Stomach smooth muscle (tissue), 2 donors: Measurements from ENCODE around the gene CPTP.

Experiments used
- H3K27ac ChIP-seq: one replicate; pipeline ENCODE4 v1.7.0; 2013; ENCODE audit warnings: mild to moderate bottlenecking, low read length, inconsistent platforms
- H3K27me3 ChIP-seq, 2 donors: one replicate each; pipeline ENCODE4 v1.7.0; 2013; ENCODE audit warnings: low read length in 2 of 2; ENCODE audit not compliant: insufficient read depth in 2 of 2, control insufficient read depth in 1 of 2
- H3K36me3 ChIP-seq, 2 donors: one replicate each; pipeline ENCODE4 v1.7.0; 2013; ENCODE audit warnings: low read length in 2 of 2; ENCODE audit not compliant: control insufficient read depth in 2 of 2, insufficient read depth in 2 of 2
- H3K4me1 ChIP-seq: one replicate; pipeline ENCODE4 v1.7.0; 2013; ENCODE audit warnings: low read length; ENCODE audit not compliant: control insufficient read depth, insufficient read depth
- H3K4me3 ChIP-seq, 2 donors: one replicate each; pipeline ENCODE4 v1.7.0; 2013; ENCODE audit warnings: low read length in 2 of 2
- H3K9ac ChIP-seq, 2 donors: one replicate each; pipeline ENCODE4 v1.7.0; 2013; ENCODE audit warnings: low read length in 2 of 2, mild to moderate bottlenecking in 1 of 2
- H3K9me3 ChIP-seq, 2 donors: one replicate each; pipeline ENCODE4 v1.7.0; 2013; ENCODE audit warnings: low read length in 2 of 2; ENCODE audit not compliant: control insufficient read depth in 2 of 2
- donor health status: healthy.
- donor health status: Pancreatic carcinoma.

CPTP gene

GRCh38 chr1:1373815-1374588 is 49.4 kb downstream of the CPTP start:
- Histone ChIP-seq H3K9ac (peak overlapping the region; percentile 89 to 96), H3K27ac (peak overlapping the region; percentile 92), H3K36me3 (peaks cover 3 to 7% of the 10 kb centered on the region in 2 donors), H3K4me1 (peaks cover 30% of the 10 kb centered on the region), H3K27me3 (no peaks in the 10 kb centered on the region), H3K9me3 (no peaks in the 10 kb centered on the region), H3K4me3 (peak overlapping the region; percentile 85 to 86)

GRCh38 chr1:1374589-1374928 is 50.0 kb downstream of the CPTP start:
- peak overlapping the region; percentile 89 to 96 for H3K9ac ChIP-seq
- no peaks in the 10 kb centered on the region for H3K27me3 ChIP-seq
- H3K9me3 ChIP-seq: no peaks in the 10 kb centered on the region
- peak overlapping the region; percentile 85 to 86 for H3K4me3 ChIP-seq
- peaks cover 3 to 7% of the 10 kb centered on the region in 2 donors for H3K36me3 ChIP-seq
- peak overlapping the region; percentile 92 for H3K27ac ChIP-seq
- H3K4me1 ChIP-seq: peaks cover 30% of the 10 kb centered on the region

DNA sequence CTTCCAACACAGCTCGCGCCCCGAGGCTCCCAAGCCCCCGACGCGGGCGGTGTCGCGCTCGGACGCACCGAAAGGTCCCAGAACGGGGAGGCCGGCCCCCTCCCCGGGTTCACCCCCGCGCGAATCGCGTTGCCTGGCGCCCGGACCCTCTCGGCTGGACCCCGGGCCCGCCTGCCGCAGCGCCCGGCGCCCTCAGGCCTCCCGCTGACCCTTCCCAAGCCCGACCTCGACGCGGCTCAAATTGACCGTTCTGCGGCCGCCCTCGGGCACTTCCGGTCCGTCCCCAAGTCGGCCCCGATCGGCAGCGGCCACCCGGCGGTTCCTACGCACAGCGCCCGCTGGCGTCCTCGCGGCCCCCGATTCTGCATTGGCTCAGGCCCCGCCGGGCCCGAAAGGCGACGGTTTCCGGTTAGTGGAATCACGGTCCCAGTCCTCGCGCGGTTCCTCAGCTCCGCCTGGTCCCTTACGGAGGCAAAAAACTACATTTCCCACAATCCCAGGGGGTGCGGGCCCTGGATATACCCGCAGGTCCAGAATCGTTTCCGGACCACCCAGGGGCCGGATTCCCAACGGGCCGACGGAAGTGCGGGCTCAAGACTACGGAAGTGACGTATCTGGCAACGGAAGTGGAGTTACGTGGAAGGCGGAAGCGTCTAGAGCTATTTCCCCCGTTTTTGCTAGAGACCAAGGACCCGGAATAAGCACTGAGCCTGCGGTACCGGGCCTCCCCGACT is 50.5 kb downstream of the CPTP start, which contains the start of gene AURKAIP1:
AURKAIP1 (minus strand) TSS at position 279 of the 734 bp plus-strand sequence. CDS start 451 bp downstream, outside the sequence.
- Histone ChIP-seq H3K36me3 (peaks cover 3 to 7% of the 10 kb centered on the region in 2 donors), H3K9ac (peak within 1 kb of the TSS; percentile 89 to 96), H3K4me1 (peaks cover 30% of the 10 kb centered on the region)

GRCh38 chr1:1376551-1377226 is 52.1 kb downstream of the CPTP start:
- Histone ChIP-seq H3K4me3 (no peak overlapping the region), H3K27me3 (no peaks in the 10 kb centered on the region), H3K36me3 (peaks cover 7% of the 10 kb centered on the region in 2 donors), H3K27ac (no peak overlapping the region), H3K9ac (no peak overlapping the region), H3K4me1 (peaks cover 28% of the 10 kb centered on the region), H3K9me3 (no peaks in the 10 kb centered on the region)

More for the DNA sequence above, 50.5 kb downstream of the CPTP start, which contains the start of gene AURKAIP1:
- Histone ChIP-seq H3K4me3 (peak within 1 kb of the TSS; percentile 85 to 86), H3K27ac (peak within 1 kb of the TSS; percentile 92), H3K27me3 (no peaks in the 10 kb centered on the region), H3K9me3 (no peaks in the 10 kb centered on the region)

DNA sequence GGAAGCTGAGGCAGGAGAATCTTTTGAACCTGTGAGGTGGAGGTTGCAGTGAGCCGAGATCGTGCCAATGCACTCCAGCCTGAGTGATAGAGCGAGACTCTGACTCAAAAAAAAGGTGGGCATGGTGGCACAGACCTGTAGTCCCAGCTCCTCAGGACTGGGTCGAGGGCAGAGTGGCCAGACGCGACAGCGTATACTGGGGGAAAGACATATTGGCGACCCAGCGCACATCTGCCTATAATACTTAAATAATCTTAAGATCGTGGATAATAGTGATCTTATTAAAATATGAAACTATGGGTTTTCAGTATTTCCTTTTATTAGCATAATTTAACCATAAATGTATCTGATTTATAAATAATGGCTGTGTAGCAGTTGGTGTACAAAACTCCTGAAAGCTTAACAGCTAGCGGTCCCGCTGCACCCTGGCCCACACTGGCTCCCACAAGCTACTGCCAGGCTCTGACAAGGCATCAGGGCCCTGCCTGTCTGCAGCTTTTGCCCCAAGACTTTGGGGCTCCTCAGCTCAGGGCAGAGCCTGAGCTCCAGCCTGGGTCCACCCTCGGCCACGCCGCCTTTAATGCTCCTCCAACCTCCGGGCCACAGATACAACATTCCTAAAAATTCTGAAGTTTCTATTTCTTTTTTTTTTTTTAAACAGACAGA is 53.1 kb downstream of the CPTP start:
- Histone ChIP-seq H3K27ac (no peak overlapping the region), H3K9ac (no peak overlapping the region), H3K4me3 (no peak overlapping the region), H3K9me3 (no peaks in the 10 kb centered on the region), H3K27me3 (no peaks in the 10 kb centered on the region), H3K36me3 (peaks cover 7% of the 10 kb centered on the region in 2 donors), H3K4me1 (peaks cover 20% of the 10 kb centered on the region)
